T-cell (primary cell): ENCODE measurements around the gene LRRC4C. TPM values are rescaled to one million over a fixed set of nuclear protein-coding genes. Genes with fewer than 3 reads are reported as not detected.

Experiments
- ATAC-seq, 4 experiments: fragments of 200-7000 bp in 3 of 4; fragments of 150-1000 bp in 1 of 4; cut with Tn5 transposase; replicated peaks in 1 of 4; 1 replicate in 3 of 4; 2 replicates in 1 of 4; pipeline ENCODE4 v1.10.0; 2021; ENCODE audit warnings: moderate library complexity in 3 of 4, mild to moderate bottlenecking in 2 of 4, moderate number of reproducible peaks in 1 of 4
- CTCF ChIA-PET, 2 donors: fragments of 300-600 bp; sonication (Branson Sonifier 250); formaldehyde crosslinking; loops; one replicate each; lab custom pipeline; 2022; ENCODE audit warnings: antibody characterized with exemption in 2 of 2; lab: Charles Lee
- POLR2A ChIA-PET, 2 donors: fragments of 300-600 bp; sonication (Branson Sonifier 250); formaldehyde crosslinking; loops; one replicate each; lab custom pipeline; 2022; ENCODE audit warnings: antibody characterized with exemption in 2 of 2; lab: Charles Lee
- DNase-seq, 35 experiments: peaks; one replicate each; pipeline versions ENCODE4 v3.0.0 to v3.0.0-alpha.2; 2013 to 2023
- H3K27ac ChIP-seq: one replicate; pipeline ENCODE4 v1.5.1; 2013; ENCODE audit warnings: low read length
- H3K27me3 ChIP-seq, 2 experiments: replicated peaks in 1 of 2; 1 replicate in 1 of 2; 2 replicates in 1 of 2; pipeline versions ENCODE4 v1.6.1 to v1.7.0; 2013; ENCODE audit warnings: low read length in 1 of 2, mixed read lengths in 1 of 2; ENCODE audit not compliant: control insufficient read depth in 2 of 2, insufficient read depth in 2 of 2; ENCODE audit errors: extremely low read depth in 1 of 2
- H3K36me3 ChIP-seq, 2 donors: 1 replicate in 1 of 2; 2 replicates in 1 of 2; pipeline versions ENCODE4 v1.6.1 to v1.7.0; 2013; ENCODE audit warnings: low read length in 1 of 2; ENCODE audit not compliant: control insufficient read depth in 2 of 2, insufficient read depth in 1 of 2; ENCODE audit errors: extremely low read depth in 1 of 2
- H3K4me1 ChIP-seq, 2 experiments: 1 replicate in 1 of 2; 2 replicates in 1 of 2; pipeline versions ENCODE4 v1.6.1 to v1.7.0; 2013; ENCODE audit warnings: low read length in 2 of 2, mixed read lengths in 1 of 2; ENCODE audit not compliant: insufficient read depth in 2 of 2, control insufficient read depth in 1 of 2; ENCODE audit errors: extremely low read depth in 1 of 2
- H3K4me3 ChIP-seq, 2 donors: 1 replicate in 1 of 2; 2 replicates in 1 of 2; pipeline versions ENCODE4 v1.5.1 to v1.7.0; 2013; ENCODE audit warnings: mild to moderate bottlenecking in 2 of 2, low read length in 1 of 2, moderate library complexity in 1 of 2; ENCODE audit not compliant: control insufficient read depth in 1 of 2; ENCODE audit errors: extremely low read depth in 1 of 2
- H3K9me3 ChIP-seq: 2 replicates; pipeline ENCODE4 v1.7.0; 2013
- H3K27ac Mint-ChIP-seq, 2 donors: one replicate each; pipeline ENCODE4 v1.8.0; 2020 to 2021; ENCODE audit warnings: mild to moderate bottlenecking in 2 of 2, mixed read lengths in 2 of 2
- H3K27me3 Mint-ChIP-seq, 2 donors: one replicate each; pipeline ENCODE4 v1.8.0; 2021 to 2022; ENCODE audit warnings: mixed read lengths in 2 of 2
- H3K36me3 Mint-ChIP-seq: one replicate; pipeline ENCODE4 v1.8.0; 2021; ENCODE audit warnings: mixed read lengths
- H3K4me1 Mint-ChIP-seq, 3 donors: one replicate each; pipeline ENCODE4 v1.8.0; 2020 to 2022; ENCODE audit warnings: mixed read lengths in 3 of 3, mild to moderate bottlenecking in 1 of 3
- H3K4me3 Mint-ChIP-seq, 3 donors: one replicate each; pipeline ENCODE4 v1.8.0; 2020 to 2022; ENCODE audit warnings: mild to moderate bottlenecking in 3 of 3, mixed read lengths in 3 of 3, moderate library complexity in 3 of 3
- H3K9me3 Mint-ChIP-seq, 3 donors: one replicate each; pipeline ENCODE4 v1.8.0; 2020 to 2022; ENCODE audit warnings: mixed read lengths in 3 of 3
- WGBS: methylation state at CpG from one replicate; pipeline ENCODE4 v1.1.5; 2013; ENCODE audit warnings: missing lambda C conversion rate; ENCODE audit not compliant: insufficient coverage; 5-methylcytosine and 5-hydroxymethylcytosine counted together
- total RNA-seq, 35 experiments: library from RNA in 6 of 35; stranded (reverse) in 6 of 35; fragments of 120-200 nt in 1 of 35; gene quantifications; one replicate each; pipeline versions ENCODE4 v1.2.1 to v1.2.4 and lab custom pipeline; 2013 to 2026

The LRRC4C gene
- total RNA-seq, 5 donors from 2014 or later (not counting 1 experiment from before 2014, with no cell fraction given) = not detected

DNA sequence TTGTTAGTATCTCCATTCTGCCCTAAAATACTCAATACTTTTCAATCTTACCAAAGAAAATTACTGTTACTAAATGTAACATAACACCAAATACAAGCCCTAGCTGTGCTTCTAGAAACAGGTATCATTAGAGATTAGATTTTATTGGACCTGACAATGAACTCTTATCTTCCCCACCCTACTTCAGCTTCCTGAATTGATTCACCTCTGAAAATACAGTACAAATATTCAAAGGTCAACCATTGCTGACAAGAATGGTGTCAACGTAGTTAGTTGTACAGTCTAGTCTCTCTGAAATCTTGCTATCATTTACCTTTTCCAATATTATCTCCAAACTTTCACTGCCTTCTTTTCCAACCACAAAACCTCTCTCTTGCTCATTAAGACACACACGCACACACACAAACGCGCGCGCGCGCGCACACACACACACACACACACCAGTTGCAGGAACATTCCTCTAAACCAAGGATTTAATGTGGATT lies 22.4 kb downstream of the LRRC4C start:
- Mint-ChIP-seq H3K36me3 (no peaks in the 10 kb centered on the region), H3K27me3 (no peaks in the 10 kb centered on the region), H3K27ac (no peak overlapping the region), H3K4me3 (no peak overlapping the region), H3K9me3 (peaks cover 11 to 35% (median 16%) of the 10 kb centered on the region in 3 donors), H3K4me1 (no peaks in the 10 kb centered on the region)
- CTCF ChIA-PET = no interaction called here
- POLR2A ChIA-PET = no interaction called here
- ATAC-seq (no peak), DNase-seq (no peak)
- H3K27me3 ChIP-seq = no peaks in the 10 kb centered on the region
- no peak overlapping the region for H3K27ac ChIP-seq
- no peaks in the 10 kb centered on the region for H3K36me3 ChIP-seq
- H3K4me3 ChIP-seq = no peak overlapping the region
- H3K9me3 ChIP-seq = no peaks in the 10 kb centered on the region
- 78% methylated on average over 1 of the region's 9 CpGs for WGBS
- H3K4me1 ChIP-seq = no peaks in the 10 kb centered on the region

DNA sequence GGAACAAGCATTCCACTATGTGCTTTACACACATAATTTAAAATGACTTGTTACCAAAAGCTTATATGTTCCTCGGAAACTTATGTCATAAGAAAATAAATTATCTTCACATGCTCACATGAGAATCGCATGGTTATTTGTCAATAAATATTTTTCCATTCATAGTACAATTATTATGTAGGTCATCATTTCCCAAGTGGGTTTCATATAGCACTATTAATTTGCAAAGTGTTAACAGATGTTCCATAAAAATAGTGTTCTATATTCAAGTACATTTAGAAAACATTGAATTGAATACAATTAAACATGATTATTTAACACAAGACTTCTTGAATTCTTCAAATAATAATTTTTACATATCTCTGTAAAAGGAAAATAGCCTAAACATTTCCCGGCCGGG lies 23.9 kb downstream of the LRRC4C start:
- DNase-seq (no peak), ATAC-seq (no peak)
- Histone ChIP-seq H3K4me3 (no peak overlapping the region), H3K4me1 (no peaks in the 10 kb centered on the region), H3K27ac (no peak overlapping the region), H3K36me3 (no peaks in the 10 kb centered on the region), H3K9me3 (no peaks in the 10 kb centered on the region), H3K27me3 (no peaks in the 10 kb centered on the region)
- Mint-ChIP-seq H3K4me3 (no peak overlapping the region), H3K9me3 (peaks cover 18 to 28% (median 19%) of the 10 kb centered on the region in 3 donors), H3K36me3 (no peaks in the 10 kb centered on the region), H3K4me1 (no peaks in the 10 kb centered on the region), H3K27me3 (no peaks in the 10 kb centered on the region), H3K27ac (no peak overlapping the region)
- POLR2A ChIA-PET = no interaction called here
- CTCF ChIA-PET = no interaction called here
- WGBS = no CpG with 5 or more reads among the region's 4 CpGs

DNA sequence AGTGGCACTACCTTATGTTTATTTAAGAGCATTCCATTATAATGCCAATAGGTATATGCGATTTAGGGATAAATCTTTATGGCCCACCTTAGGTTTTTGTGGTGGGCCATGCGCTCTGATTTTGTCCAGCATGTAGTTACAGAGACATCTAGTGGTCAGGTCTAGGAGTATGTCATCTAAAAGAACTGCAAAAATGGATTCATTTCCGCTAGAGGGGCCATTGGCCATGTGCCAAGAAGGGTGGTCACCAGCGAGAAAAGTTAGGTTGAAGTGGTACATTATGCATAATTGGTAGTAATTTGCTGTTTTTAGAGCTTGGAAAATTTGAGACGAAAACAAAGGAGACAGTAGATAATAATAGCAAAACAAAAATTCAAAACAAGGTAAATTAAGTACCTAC lies 27.7 kb downstream of the LRRC4C start:
- Histone ChIP-seq H3K27me3 (no peaks in the 10 kb centered on the region), H3K4me1 (no peaks in the 10 kb centered on the region), H3K9me3 (no peaks in the 10 kb centered on the region), H3K36me3 (no peaks in the 10 kb centered on the region), H3K27ac (no peak overlapping the region), H3K4me3 (no peak overlapping the region)
- Mint-ChIP-seq H3K4me3 (no peak overlapping the region), H3K27ac (no peak overlapping the region), H3K4me1 (no peaks in the 10 kb centered on the region), H3K9me3 (peaks cover 13 to 24% (median 21%) of the 10 kb centered on the region in 3 donors), H3K36me3 (no peaks in the 10 kb centered on the region), H3K27me3 (no peaks in the 10 kb centered on the region)
- WGBS = 52% methylated on average over 3 of the region's 5 CpGs
- ATAC-seq (no peak), DNase-seq (no peak)
- ChIA-PET CTCF (no interaction called here), POLR2A (no interaction called here)

DNA sequence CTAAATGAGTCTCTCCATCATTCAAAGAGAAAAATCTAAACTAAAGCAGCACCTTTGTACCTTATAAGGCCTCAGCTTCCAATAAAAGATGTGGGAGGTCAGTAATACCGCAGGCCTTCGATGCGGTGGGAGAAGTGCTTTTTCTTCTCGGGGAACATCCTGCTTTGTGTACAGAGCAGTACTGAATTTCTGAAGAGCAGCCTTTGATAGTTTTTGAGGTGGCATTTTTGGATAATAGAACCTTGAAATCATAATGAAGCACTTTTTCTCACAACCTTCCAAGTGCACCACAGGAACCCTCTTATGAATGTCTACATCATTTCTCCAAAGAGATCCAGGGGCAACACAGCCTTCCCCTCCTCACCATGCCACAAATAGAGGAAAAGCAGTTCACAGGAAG lies 39.6 kb downstream of the LRRC4C start:
- Histone ChIP-seq H3K4me3 (no peak overlapping the region), H3K9me3 (no peaks in the 10 kb centered on the region), H3K36me3 (no peaks in the 10 kb centered on the region), H3K27ac (no peak overlapping the region), H3K27me3 (no peaks in the 10 kb centered on the region), H3K4me1 (no peaks in the 10 kb centered on the region)
- Mint-ChIP-seq H3K4me3 (no peak overlapping the region), H3K36me3 (no peaks in the 10 kb centered on the region), H3K4me1 (no peaks in the 10 kb centered on the region), H3K27me3 (no peaks in the 10 kb centered on the region), H3K9me3 (peaks cover 0 to 20% (median 8%) of the 10 kb centered on the region in 3 donors), H3K27ac (no peak overlapping the region)
- no peak for DNase-seq
- POLR2A ChIA-PET = no interaction called here
- no peak for ATAC-seq
- no CpG with 5 or more reads among the region's 4 CpGs for WGBS
- CTCF ChIA-PET = no interaction called here

DNA sequence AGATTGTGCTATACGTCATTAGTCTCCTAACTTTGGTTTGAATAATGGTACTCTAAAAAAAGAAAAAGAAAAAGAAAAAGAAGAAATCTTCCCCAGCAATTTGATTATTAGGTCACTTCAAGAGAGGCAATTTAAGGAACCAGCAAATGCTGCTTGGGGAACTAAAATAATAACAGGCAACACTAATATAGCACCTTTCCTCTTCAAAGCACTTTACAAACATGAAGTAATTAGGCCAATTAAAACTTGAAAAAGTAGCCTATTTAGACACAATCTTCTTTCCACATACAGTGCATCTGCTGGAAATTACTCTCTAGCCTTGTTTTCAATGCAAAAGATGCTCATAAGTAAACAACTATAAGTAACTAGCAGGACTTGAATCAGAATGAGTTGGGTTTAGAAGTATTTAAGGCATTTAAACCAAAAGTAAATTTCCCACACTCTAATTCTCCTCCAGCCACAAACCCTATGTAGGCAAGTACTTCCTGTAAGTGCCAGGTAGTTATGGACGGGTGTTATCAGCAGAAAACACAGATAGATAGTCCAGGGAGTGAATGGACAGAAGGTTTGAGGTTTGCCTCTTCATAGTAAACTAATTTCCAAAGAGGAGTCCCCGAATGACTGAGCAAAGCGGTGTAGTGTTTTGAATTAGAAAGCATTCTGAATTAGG lies 44.5 kb downstream of the LRRC4C start:
- no peak for ATAC-seq
- CTCF ChIA-PET = no interaction called here
- Histone ChIP-seq H3K27ac (no peak overlapping the region), H3K9me3 (no peaks in the 10 kb centered on the region), H3K4me1 (no peaks in the 10 kb centered on the region), H3K27me3 (no peaks in the 10 kb centered on the region), H3K36me3 (no peaks in the 10 kb centered on the region), H3K4me3 (no peak overlapping the region)
- Mint-ChIP-seq H3K9me3 (peaks cover 0 to 15% (median 11%) of the 10 kb centered on the region in 3 donors), H3K4me1 (no peaks in the 10 kb centered on the region), H3K27ac (no peak overlapping the region), H3K36me3 (no peaks in the 10 kb centered on the region), H3K4me3 (no peak overlapping the region), H3K27me3 (no peaks in the 10 kb centered on the region)
- POLR2A ChIA-PET = no interaction called here
- no CpG with 5 or more reads among the region's 4 CpGs for WGBS
- no peak for DNase-seq

DNA sequence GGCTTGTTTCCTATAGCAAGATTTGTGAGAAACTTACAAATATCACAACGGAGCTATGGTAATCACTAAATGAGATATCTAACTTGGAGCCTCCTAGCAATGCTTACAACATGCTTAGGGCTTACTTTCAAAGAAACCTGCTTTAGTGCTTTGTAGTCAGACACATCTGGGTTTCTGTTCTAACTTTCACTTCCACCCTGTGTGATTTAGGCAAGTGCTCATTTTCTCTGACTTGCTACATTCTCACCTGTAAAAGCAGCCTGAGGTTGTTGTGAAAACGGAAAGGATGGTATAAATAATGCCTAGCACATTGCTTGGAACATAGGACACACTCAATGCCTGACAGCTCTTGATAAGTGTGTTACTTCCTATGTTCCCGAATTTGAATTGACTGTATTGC lies 45.6 kb downstream of the LRRC4C start:
- no peaks in the 10 kb centered on the region for H3K27me3 Mint-ChIP-seq
- peaks cover 0 to 12% (median 11%) of the 10 kb centered on the region in 3 donors for H3K9me3 Mint-ChIP-seq
- no peak overlapping the region for H3K4me3 ChIP-seq
- H3K27ac Mint-ChIP-seq = no peak overlapping the region
- ChIA-PET CTCF (no interaction called here), POLR2A (no interaction called here)
- H3K9me3 ChIP-seq = no peaks in the 10 kb centered on the region
- no peaks in the 10 kb centered on the region for H3K36me3 ChIP-seq
- no peaks in the 10 kb centered on the region for H3K4me1 Mint-ChIP-seq
- no peak for ATAC-seq
- H3K27ac ChIP-seq = no peak overlapping the region
- WGBS = no CpG with 5 or more reads among the region's 3 CpGs
- no peaks in the 10 kb centered on the region for H3K27me3 ChIP-seq
- no peak for DNase-seq
- no peaks in the 10 kb centered on the region for H3K36me3 Mint-ChIP-seq
- no peak overlapping the region for H3K4me3 Mint-ChIP-seq
- no peaks in the 10 kb centered on the region for H3K4me1 ChIP-seq

DNA sequence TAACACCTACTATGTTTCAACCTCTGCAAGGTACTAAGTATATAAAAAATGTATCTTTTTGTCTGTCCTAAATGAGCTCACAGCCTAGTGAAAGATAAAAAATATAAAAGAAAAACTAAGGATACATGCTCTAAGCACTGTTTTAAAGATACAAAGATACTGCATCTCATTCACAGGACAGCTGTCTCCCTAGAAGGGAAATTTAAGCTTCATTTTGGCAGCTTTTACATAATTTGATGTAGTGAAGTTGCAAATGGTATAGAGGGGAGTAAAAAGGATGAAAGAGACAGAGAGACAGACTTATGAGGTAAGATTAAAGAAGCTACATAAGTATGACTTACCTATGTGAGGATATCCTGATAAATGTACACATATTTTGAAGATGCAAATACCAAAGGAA lies 53.6 kb downstream of the LRRC4C start:
- H3K36me3 Mint-ChIP-seq = no peaks in the 10 kb centered on the region
- DNase-seq (no peak), ATAC-seq (no peak)
- H3K4me1 Mint-ChIP-seq = no peaks in the 10 kb centered on the region
- no peaks in the 10 kb centered on the region for H3K27me3 Mint-ChIP-seq
- no peaks in the 10 kb centered on the region for H3K9me3 ChIP-seq
- no peak overlapping the region for H3K27ac Mint-ChIP-seq
- CTCF ChIA-PET = no interaction called here
- POLR2A ChIA-PET = no interaction called here
- H3K9me3 Mint-ChIP-seq = peaks cover 9 to 16% (median 11%) of the 10 kb centered on the region in 3 donors
- no peaks in the 10 kb centered on the region for H3K4me1 ChIP-seq
- no peaks in the 10 kb centered on the region for H3K27me3 ChIP-seq
- no peak overlapping the region for H3K4me3 ChIP-seq
- H3K36me3 ChIP-seq = no peaks in the 10 kb centered on the region
- no peak overlapping the region for H3K27ac ChIP-seq
- H3K4me3 Mint-ChIP-seq = no peak overlapping the region
